K562 (cell line): Measurements from ENCODE around the gene ADRM1. TPM values are rescaled to one million over a fixed set of nuclear protein-coding genes. Genes with fewer than 3 reads are reported as not detected.
A peak's percentile ranks its signal among the peaks of the same experiment; 100 is the strongest.

ENCODE experiments used
- ATAC-seq: fragments of 200-7000 bp; cut with Tn5 transposase; 3 replicates; pipeline ENCODE4 v1.9.1; 2020; ENCODE audit warnings: moderate library complexity
- BruUV-seq: library from RNA; stranded (reverse); fragments of 400-500 nt; replicated peaks from 2 replicates; lab custom pipeline; 2021; lab: Mats Ljungman, UMichigan
- CTCF ChIA-PET: fragments of 300-600 bp; formaldehyde crosslinking; extraction: SDS; loops from one replicate; lab custom pipeline; 2021; ENCODE audit warnings: low intra/inter-chr PET ratio; lab: Yijun Ruan, JAX
- POLR2A ChIA-PET: fragments of 300-600, 350-650 bp; sonication (Branson Sonifier 250); formaldehyde crosslinking; extraction: SDS; loops from one replicate; lab custom pipeline; 2021; ENCODE audit warnings: antibody characterized with exemption, inconsistent platforms; lab: Yijun Ruan, JAX
- DNase-seq, 4 experiments: peaks; one replicate each; pipeline versions ENCODE4 v3.0.0 to v3.0.0-alpha.2; 2011 to 2018; ENCODE audit warnings: low spot score in 3 of 4, mixed read lengths in 3 of 4; ENCODE audit errors: extremely low read depth in 1 of 4
- FAIRE-seq: peaks from 2 replicates; lab custom pipeline; 2011; peaks lifted over from hg19 to GRCh38; lab: Jason Lieb, UNC
- H2AFZ ChIP-seq: 2 replicates; pipeline ENCODE4 v1.6.0; 2011; ENCODE audit warnings: low read depth, low read length, control low read depth, inconsistent platforms
- H3K27ac ChIP-seq: fragments of 200-600 bp; 3 replicates; pipeline ENCODE4 v1.8.0; 2011; ENCODE audit warnings: low read depth, mild to moderate bottlenecking, control low read depth, inconsistent platforms, low read length, moderate library complexity, mixed read lengths; ENCODE audit errors: extremely low read depth
- H3K27me3 ChIP-seq, 2 experiments: fragments of 300-600 bp in 1 of 2; 2 replicates in 1 of 2; 3 replicates in 1 of 2; pipeline versions ENCODE4 v1.6.0 to v1.8.0; 2011; ENCODE audit warnings: inconsistent platforms in 2 of 2, low read length in 2 of 2, mild to moderate bottlenecking in 1 of 2, mixed read lengths in 1 of 2, moderate library complexity in 1 of 2; ENCODE audit not compliant: control insufficient read depth in 2 of 2, insufficient read depth in 2 of 2
- H3K36me3 ChIP-seq: fragments of 300-600 bp; 3 replicates; pipeline ENCODE4 v1.8.0; 2011; ENCODE audit warnings: mild to moderate bottlenecking, low read length, inconsistent platforms; ENCODE audit not compliant: control insufficient read depth, insufficient read depth
- H3K4me1 ChIP-seq, 2 experiments: fragments of 200-600 bp in 1 of 2; replicated peaks in 1 of 2; 2 replicates in 1 of 2; 3 replicates in 1 of 2; pipeline versions ENCODE4 v1.5.1 to v1.8.0; 2011; ENCODE audit warnings: inconsistent platforms in 2 of 2, low read length in 2 of 2, mild to moderate bottlenecking in 1 of 2, mixed read lengths in 1 of 2, moderate library complexity in 1 of 2; ENCODE audit not compliant: control insufficient read depth in 2 of 2, insufficient read depth in 2 of 2
- H3K4me2 ChIP-seq: 2 replicates; pipeline ENCODE4 v1.6.1; 2011; ENCODE audit warnings: low read length, control low read depth, inconsistent platforms, mixed read lengths; ENCODE audit not compliant: insufficient read depth
- H3K4me3 ChIP-seq: fragments of 200-600 bp; sonication (generic), shearing (Covaris generic); 2 replicates; pipeline ENCODE4 v1.5.1; 2016; ENCODE audit warnings: control low read depth, inconsistent platforms
- H3K79me2 ChIP-seq: fragments of 200-600 bp; 3 replicates; pipeline ENCODE4 v1.8.0; 2011; ENCODE audit warnings: low read length, inconsistent platforms; ENCODE audit not compliant: control insufficient read depth, insufficient read depth
- H3K9ac ChIP-seq, 2 experiments: 2 replicates each; pipeline versions ENCODE4 v1.6.0 to v1.6.1; 2011; ENCODE audit warnings: low read depth in 2 of 2, low read length in 2 of 2, control low read depth in 1 of 2, inconsistent platforms in 1 of 2, mild to moderate bottlenecking in 1 of 2, mixed read lengths in 1 of 2; ENCODE audit not compliant: insufficient read depth in 1 of 2
- H3K9me1 ChIP-seq: one replicate; pipeline ENCODE4 v1.6.0; 2011; ENCODE audit warnings: inconsistent platforms, mild to moderate bottlenecking, low read length, moderate library complexity; ENCODE audit not compliant: control insufficient read depth, insufficient read depth
- H3K9me3 ChIP-seq: replicated peaks from 2 replicates; pipeline ENCODE4 v1.5.1; 2011; ENCODE audit warnings: low read depth, low read length, inconsistent platforms; ENCODE audit not compliant: control insufficient read depth, insufficient read depth
- H4K20me1 ChIP-seq: replicated peaks from 2 replicates; pipeline ENCODE4 v1.6.1; 2011; ENCODE audit warnings: low read length, inconsistent platforms, mixed read lengths; ENCODE audit not compliant: control insufficient read depth, insufficient read depth
- RBM22 ChIP-seq: fragments of 200-400 bp; formaldehyde crosslinking; IDR thresholded peaks from 2 replicates; pipeline ENCODE4 v1.6.1; 2018; ENCODE audit warnings: low read length, low read depth; ENCODE audit not compliant: poor library complexity, severe bottlenecking
- WGBS: fragments of 100-300 bp; shearing (Covaris generic); methylation state at CpG from one replicate; pipeline ENCODE4 v1.1.6; 2016; ENCODE audit warnings: low coverage, mixed read lengths; ENCODE audit not compliant: insufficient coverage; ENCODE audit errors: missing lambda C conversion rate; 5-methylcytosine and 5-hydroxymethylcytosine counted together
- in situ Hi-C: fragments of 300-500 bp; cut with MboI; formaldehyde crosslinking; loops from 4 replicates; pipeline ENCODE4 v1.15.0; 2018; ENCODE audit warnings: inconsistent platforms, mixed read lengths
- intact Hi-C: fragments of 100-400 bp; cut with micrococcal nuclease; formaldehyde crosslinking; loops from 2 replicates; pipeline ENCODE4 v1.14.2; 2022
- polyA plus RNA-seq, 8 experiments: library from polyadenylated mRNA; depleted of rRNA in 4 of 8; stranded (reverse) in 5 of 8; unstranded in 3 of 8; fragments of >200 nt; fragmentation: Nextera tagmentation in 2 of 8; fragmentation: Illumina TruSeq in 1 of 8; extraction: Ambion mirVana in 2 of 8; extraction: Trizol in 1 of 8; gene quantifications; 2 replicates each; pipeline versions ENCODE4 v1.2.1 to v1.2.3, GENCODE V29; 2011 to 2014; ENCODE audit warnings: inconsistent platforms in 1 of 8, missing spikeins in 1 of 8
- total RNA-seq, 7 experiments: library from RNA; depleted of rRNA in 6 of 7; stranded (reverse); fragments of >200 nt in 6 of 7; fragmentation: Illumina TruSeq in 2 of 7; extraction: Trizol in 2 of 7; gene quantifications; 2 replicates each; pipeline versions ENCODE4 v1.2.1 to v1.2.3, GENCODE V29; 2011 to 2021; ENCODE audit warnings: low replicate concordance in 1 of 7
- TF ChIP-seq, protein P1 (sequence below): fragments of 250-450 bp; sonication (Bioruptor Pico); IDR thresholded peaks from 2 replicates; pipeline ENCODE4 v1.4.0; 2020; ENCODE audit warnings: mild to moderate bottlenecking, moderate library complexity

ADRM1 gene
- total and polyA plus RNA-seq, 9 of the 15 experiments (the other 6 are each of a cell fraction or from before 2014, with no cell fraction given): 5.0 to 223 (median 67.4) TPM

DNA sequence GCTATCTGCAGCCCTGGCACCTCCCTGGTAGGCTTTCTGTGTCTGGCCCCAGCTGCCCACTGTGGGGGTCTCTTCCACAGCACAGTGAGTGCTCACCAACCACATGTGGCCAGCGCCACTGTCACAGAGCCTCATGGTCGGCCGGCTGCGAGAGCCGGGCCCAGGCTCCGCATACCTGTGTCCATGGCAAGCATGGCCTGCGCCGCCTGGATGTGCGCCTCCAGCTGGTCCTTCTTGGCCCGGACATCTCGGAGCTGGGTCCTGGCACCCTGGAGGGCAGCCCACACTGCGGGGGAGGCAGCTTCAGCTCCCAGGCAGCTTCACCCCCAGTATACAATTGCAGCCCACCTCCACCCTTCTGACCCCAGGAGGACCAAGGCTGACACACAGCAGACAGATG lies 13.0 kb downstream of the ADRM1 start:
- TF ChIP-seq, protein P1, sequence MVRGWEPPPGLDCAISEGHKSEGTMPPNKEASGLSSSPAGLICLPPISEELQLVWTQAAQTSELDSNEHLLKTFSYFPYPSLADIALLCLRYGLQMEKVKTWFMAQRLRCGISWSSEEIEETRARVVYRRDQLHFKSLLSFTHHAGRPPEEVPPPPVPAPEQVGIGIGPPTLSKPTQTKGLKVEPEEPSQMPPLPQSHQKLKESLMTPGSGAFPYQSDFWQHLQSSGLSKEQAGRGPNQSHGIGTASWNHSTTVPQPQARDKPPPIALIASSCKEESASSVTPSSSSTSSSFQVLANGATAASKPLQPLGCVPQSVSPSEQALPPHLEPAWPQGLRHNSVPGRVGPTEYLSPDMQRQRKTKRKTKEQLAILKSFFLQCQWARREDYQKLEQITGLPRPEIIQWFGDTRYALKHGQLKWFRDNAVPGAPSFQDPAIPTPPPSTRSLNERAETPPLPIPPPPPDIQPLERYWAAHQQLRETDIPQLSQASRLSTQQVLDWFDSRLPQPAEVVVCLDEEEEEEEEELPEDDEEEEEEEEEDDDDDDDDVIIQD: no peak
- TF ChIP-seq RBM22: peak; percentile 13
- peaks cover 2% of the 10 kb centered on the region for H3K9me1 ChIP-seq
- DNase-seq (no peak), ATAC-seq (no peak), FAIRE-seq (no peak)
- H3K79me2 ChIP-seq: no peaks in the 10 kb centered on the region
- intact Hi-C loops (no loop called here), in situ Hi-C loops (no loop called here)
- H3K4me2 ChIP-seq: no peak overlapping the region
- no peak overlapping the region for H3K27ac ChIP-seq
- BruUV-seq: no TSS peak
- H4K20me1 ChIP-seq: no peaks in the 10 kb centered on the region
- H3K9ac ChIP-seq: no peak overlapping the region
- no peaks in the 10 kb centered on the region for H3K9me3 ChIP-seq
- 94% methylated on average over 6 of the region's 12 CpGs for WGBS
- CTCF ChIA-PET: no interaction called here
- peaks cover 90% of the 10 kb centered on the region; the same call in 2 of the 3 replicates for H3K36me3 ChIP-seq
- peaks cover 0 to 45% of the 10 kb centered on the region in 2 experiments; a peak in 2 of 5 replicates for H3K4me1 ChIP-seq
- H3K4me3 ChIP-seq: no peak overlapping the region
- no peak overlapping the region for H2AFZ ChIP-seq
- POLR2A ChIA-PET: interaction anchor here (0.6 to 3.1 kb wide), 2 partner anchors 10 to 97 kb away, joined by 3 to 19 read pairs; no protein-coding TSS in a partner anchor
- no peaks in the 10 kb centered on the region for H3K27me3 ChIP-seq
